Left forelimb (tissue), 1 donor: Measurements from ENCODE around the gene ARL2.
"Not testable (repeated sequence)": the region's sequence is repeated elsewhere in the genome, so short reads cannot be mapped to it uniquely, and the experiment has no call there.

Source experiments
- DNase-seq: peaks from one replicate; pipeline ENCODE4 v3.0.0-alpha.2; 2018; ENCODE audit warnings: low spot score

ARL2 gene

GRCh38 chr11:65013888-65014725 lies at the start of gene ARL2:
Gene ARL2 (plus strand): TSS chr11:65014160. CDS start chr11:65014208, 48 bp downstream.
- DNase-seq, result peak; percentile 96

GRCh38 chr11:64967375-64967774 lies 46.6 kb upstream of the ARL2 start:
- no peak for DNase-seq

- DNase-seq, result no peak
Observed at GRCh38 chr11:64969209-64969608, 44.8 kb upstream of the ARL2 start.

GRCh38 chr11:64970731-64971151 lies 43.2 kb upstream of the ARL2 start:
- no peak for DNase-seq

DNA sequence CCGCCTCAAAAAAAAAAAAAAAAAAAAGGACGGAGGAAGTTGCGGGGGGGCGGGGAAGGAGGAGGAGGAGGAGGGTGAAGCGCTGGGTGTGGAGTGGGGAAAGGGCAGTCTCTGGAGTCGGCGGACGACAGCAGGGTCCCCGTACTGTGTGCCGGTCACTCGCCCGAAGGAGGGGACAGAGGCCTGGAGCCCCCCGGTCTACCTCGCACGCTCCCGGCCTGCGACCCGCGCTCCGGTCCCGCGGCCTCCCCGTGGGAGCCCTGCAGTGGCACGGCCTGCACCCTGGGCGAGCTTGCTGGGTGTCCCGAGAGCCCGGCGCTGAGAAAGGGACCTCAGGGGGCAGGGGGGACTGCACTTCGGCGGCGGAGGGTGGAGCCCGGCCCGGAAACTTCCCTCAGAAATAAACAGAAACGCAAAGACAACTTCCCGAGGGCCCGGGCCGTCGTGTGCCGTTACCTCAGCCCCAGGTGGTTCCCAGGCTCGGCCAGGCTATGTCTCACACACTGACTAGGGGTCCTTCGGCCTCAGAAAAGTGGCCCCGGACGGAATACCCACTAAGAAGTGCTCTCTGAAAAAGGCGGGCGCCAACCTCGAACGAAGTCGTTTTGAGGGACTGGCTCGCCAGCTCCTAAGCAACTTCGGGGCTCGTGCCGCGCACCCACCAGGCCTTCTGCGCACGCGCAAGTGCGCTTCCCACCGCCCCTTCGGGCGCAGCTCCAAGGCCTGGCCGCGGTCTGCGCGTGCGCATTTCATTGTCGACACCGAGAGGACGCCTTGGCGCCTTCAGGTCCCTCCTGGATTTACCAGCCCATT lies 42.3 kb upstream of the ARL2 start, which contains the start of gene MAJIN:
Gene MAJIN, minus strand, starts transcription at position 688 of the 813 bp plus-strand sequence. CDS start 12,703 bp downstream, outside the sequence.
- DNase-seq, result peak; percentile 88

DNA sequence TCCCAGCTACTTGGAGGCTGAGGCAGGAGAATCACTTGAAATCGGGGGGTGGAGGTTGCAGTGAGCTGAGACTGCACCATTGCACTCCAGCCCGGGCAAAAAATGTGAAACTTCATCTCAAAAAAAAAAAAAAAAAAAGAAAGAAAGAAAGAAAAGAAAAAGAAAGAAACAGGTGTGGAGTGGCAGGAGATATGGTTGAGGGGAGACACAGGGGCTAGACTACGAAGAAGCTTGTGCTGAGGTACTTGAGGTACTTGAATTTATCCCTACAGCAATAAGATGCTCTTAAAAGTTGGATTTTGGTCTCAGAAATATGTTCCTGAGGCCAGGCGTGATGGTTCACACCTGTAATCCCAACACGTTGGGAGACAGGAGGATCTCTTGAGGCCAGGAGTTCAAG lies 39.8 kb upstream of the ARL2 start:
- DNase-seq, result no peak

- DNase-seq, result no peak
Observed at GRCh38 chr11:64976651-64977050, 37.3 kb upstream of the ARL2 start.

- not testable (repeated sequence) for DNase-seq
Observed at GRCh38 chr11:64983339-64983738, 30.6 kb upstream of the ARL2 start.

- no peak for DNase-seq
Observed at GRCh38 chr11:64987998-64988854, 25.7 kb upstream of the ARL2 start.

DNA sequence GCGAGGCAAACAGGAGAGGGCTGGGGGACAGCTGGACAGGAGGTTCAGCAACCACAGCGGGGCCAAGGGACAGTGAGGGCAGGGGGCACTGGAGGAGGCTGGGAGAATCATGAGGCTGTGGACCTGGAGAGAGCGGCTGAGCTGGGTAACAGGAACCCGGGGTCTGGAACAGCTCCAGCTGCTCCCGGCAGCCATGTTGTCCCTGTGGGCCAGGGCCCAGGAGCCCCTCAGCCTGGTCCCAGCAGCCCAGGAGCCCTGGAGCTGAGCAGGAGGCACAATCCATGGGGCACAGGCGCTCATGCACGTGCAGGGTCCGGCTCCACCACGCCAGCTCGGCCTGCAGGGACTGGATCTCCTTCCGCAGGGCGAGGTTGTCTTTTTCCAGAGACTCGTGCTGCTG lies 24.5 kb upstream of the ARL2 start:
- no peak for DNase-seq

DNA sequence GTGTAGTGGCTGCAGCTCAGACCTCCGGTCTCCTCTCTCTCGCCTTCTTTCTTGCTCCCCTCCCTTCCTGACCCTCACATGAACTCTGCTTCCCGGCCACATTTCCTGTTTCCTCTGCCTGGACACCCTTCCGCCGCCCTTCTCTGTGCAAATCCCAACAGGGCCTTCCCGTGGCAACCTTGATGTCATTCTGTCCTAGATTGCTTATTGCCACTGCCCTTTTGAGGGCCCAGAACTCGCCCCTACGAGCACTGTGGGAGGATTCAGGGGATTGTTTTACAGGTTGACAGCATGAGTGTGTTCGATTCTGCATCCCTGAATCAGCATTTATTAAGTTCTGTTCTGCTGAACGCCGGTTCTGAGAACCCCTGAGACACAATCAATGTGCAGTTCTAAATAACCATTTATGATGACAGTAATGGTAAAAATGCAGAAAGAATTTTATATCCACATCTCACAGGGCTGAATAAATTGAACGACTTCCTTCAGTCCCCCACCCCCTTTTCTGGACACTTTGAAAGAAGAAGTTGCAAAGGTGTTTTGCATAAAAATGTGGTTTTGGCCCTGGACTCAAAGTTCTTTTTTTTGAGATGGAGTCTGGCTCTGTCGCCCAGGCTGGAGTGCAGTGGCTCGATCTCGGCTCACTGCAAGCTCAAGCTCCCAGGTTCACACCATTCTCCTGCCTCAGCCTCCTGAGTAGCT lies 23.6 kb upstream of the ARL2 start:
- DNase-seq, result no peak

DNA sequence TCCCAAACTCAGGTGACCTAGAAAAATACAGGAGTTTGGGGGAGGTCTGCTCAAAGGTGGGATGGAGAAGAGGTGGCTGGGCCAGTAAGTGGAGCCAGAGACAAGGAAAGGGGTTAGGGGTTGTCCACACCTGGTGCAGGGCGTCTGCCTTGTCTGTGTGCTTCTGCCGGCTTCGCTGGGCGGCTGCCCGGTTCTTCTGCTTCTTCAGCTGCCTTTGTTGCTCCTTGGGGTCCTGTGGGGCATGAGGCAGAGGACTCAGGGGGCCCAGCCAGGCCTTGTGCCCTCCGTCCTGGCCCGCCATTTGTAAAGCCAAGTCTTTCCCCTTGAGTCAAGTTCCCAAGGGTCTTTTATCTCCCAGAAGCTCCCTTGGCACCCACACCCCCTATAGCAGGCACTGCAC lies 19.6 kb upstream of the ARL2 start:
- no peak for DNase-seq

DNA sequence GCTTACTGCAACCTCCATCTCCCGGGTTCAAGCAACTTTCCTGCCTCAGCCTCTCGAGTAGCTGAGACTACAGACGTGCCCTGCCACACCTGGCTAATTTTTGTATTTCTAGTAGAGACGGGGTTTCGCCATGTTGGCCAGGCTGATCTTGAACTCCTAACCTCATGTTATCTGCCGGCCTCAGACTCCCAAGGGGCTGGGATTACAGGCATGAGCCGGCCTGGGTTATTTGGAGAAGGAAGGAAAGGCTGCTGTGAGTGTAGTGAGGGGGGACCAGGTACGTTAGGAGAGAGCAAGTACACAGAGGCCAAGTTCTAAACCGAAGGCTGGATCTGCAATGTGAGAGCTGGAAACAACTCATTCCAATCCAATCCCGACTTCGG lies 17.6 kb upstream of the ARL2 start:
- DNase-seq, result no peak

- DNase-seq, result no peak
Observed at GRCh38 chr11:64996710-64997380, 17.1 kb upstream of the ARL2 start, which contains the start of gene BATF2. Gene BATF2 (minus strand): TSS chr11:64996971. CDS start chr11:64996914, 57 bp downstream.

- no peak for DNase-seq
Observed at GRCh38 chr11:64998141-64998540, 15.8 kb upstream of the ARL2 start.

DNA sequence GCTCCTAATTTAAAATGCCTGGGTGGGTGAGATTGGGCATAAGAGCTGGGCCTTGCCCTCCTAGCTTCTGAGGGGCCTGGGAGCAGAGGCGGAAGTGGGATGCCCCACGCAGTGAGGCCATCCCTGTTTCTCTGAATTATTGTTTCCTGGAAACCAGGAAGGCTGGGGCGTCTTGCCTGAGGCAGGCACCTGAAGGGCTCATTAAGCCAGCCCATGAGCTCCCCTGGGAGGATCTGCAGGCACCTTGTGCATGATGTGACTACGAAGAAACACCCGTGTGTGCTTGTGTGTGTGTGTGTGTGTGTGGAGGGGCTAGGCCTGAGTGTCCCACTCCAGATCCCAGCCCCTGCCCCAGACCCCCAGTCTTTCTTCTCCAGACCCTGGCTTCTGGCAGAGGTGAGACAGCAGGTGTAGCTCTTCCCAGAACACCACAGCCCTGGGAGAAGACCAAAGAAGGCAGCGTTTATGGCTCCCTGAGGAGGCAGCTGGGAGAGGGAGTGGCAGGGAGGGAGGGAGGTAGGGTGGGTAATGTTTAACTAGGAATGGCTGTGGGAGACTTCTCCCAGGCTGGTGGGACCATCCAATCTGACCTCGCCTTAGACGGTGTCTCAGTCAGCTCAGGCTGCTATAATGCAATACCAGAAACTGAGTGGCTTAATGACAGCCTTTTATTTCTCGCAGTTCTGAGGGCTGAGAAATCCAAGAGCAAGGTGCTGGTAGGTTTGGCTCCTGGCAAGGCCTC lies 15.1 kb upstream of the ARL2 start:
- DNase-seq, result no peak

GRCh38 chr11:64999478-64999877 lies 14.5 kb upstream of the ARL2 start:
- no peak for DNase-seq

- DNase-seq, result no peak
Observed at GRCh38 chr11:65002706-65003105, 11.3 kb upstream of the ARL2 start.

GRCh38 chr11:65003282-65003681 lies 10.7 kb upstream of the ARL2 start:
- no peak for DNase-seq

- DNase-seq, result not testable (repeated sequence)
Observed at GRCh38 chr11:65003968-65004367, 10.0 kb upstream of the ARL2 start.
